Measurements from ENCODE around the gene KCTD7. TPM values are rescaled to one million over a fixed set of nuclear protein-coding genes. Genes with fewer than 3 reads are reported as not detected.
A peak's percentile ranks its signal among the peaks of the same experiment; 100 is the strongest.

Gene KCTD7
- total RNA-seq, 1 experiment from 2014 or later = 28.0 TPM

DNA sequence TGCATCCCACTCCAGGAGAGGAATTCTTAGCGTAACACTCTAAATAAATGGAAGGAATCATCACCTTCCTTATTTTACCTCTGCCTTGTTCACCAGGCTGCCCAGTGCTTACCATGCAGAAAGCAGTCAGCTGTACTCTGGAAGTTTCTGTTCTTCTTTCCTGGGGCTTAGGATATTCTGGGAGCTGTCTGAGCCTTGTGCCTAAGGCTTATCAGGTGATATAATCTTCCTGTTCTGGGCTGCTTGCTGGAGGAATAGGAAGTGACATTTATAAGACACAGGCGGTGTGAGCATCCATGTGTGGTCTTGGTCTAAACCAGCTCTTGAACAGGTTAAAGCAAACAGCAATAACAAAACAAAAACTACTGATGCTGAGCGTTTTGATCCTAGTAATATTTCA, 13.5 kb downstream of the KCTD7 start:
- Histone ChIP-seq H3K27ac (ENCODE audit: low read length) (no peak overlapping the region), H3K27me3 (ENCODE audit: control insufficient read depth, insufficient read depth, low read length) (no peaks in the 10 kb centered on the region), H3K9me3 (ENCODE audit: control insufficient read depth, insufficient read depth, low read depth, low read length) (no peaks in the 10 kb centered on the region), H3K4me1 (ENCODE audit: control insufficient read depth, insufficient read depth, low read length) (no peaks in the 10 kb centered on the region), H3K4me3 (ENCODE audit: low read depth in 2 of 2, low read length in 2 of 2) (no peak overlapping the region), H3K36me3 (ENCODE audit: control insufficient read depth, insufficient read depth, low read length) (peaks cover 27% of the 10 kb centered on the region)
- POLR2A ChIA-PET = no interaction called here
- ATAC-seq (no peak), DNase-seq (ENCODE audit: low read depth, low spot score) (no peak)
- TF ChIP-seq SIN3A (IDR thresholded peaks at IDR 0.05; ENCODE audit: borderline replicate concordance, insufficient read depth, low read depth, low read length) (no peak), POLR2AphosphoS5 (IDR thresholded peaks at IDR 0.05; ENCODE audit: low read depth, low read length) (no peak), TCF7L2 (IDR thresholded peaks at IDR 0.05; ENCODE audit: low read depth, low read length) (no peak)
- TF ChIP-seq, protein P1, sequence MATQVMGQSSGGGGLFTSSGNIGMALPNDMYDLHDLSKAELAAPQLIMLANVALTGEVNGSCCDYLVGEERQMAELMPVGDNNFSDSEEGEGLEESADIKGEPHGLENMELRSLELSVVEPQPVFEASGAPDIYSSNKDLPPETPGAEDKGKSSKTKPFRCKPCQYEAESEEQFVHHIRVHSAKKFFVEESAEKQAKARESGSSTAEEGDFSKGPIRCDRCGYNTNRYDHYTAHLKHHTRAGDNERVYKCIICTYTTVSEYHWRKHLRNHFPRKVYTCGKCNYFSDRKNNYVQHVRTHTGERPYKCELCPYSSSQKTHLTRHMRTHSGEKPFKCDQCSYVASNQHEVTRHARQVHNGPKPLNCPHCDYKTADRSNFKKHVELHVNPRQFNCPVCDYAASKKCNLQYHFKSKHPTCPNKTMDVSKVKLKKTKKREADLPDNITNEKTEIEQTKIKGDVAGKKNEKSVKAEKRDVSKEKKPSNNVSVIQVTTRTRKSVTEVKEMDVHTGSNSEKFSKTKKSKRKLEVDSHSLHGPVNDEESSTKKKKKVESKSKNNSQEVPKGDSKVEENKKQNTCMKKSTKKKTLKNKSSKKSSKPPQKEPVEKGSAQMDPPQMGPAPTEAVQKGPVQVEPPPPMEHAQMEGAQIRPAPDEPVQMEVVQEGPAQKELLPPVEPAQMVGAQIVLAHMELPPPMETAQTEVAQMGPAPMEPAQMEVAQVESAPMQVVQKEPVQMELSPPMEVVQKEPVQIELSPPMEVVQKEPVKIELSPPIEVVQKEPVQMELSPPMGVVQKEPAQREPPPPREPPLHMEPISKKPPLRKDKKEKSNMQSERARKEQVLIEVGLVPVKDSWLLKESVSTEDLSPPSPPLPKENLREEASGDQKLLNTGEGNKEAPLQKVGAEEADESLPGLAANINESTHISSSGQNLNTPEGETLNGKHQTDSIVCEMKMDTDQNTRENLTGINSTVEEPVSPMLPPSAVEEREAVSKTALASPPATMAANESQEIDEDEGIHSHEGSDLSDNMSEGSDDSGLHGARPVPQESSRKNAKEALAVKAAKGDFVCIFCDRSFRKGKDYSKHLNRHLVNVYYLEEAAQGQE (IDR thresholded peaks at IDR 0.05; ENCODE audit: insufficient read depth in 1 of 2, low read depth in 2 of 2, low read length in 1 of 2) = no peak
- TF ChIP-seq, protein P2, sequence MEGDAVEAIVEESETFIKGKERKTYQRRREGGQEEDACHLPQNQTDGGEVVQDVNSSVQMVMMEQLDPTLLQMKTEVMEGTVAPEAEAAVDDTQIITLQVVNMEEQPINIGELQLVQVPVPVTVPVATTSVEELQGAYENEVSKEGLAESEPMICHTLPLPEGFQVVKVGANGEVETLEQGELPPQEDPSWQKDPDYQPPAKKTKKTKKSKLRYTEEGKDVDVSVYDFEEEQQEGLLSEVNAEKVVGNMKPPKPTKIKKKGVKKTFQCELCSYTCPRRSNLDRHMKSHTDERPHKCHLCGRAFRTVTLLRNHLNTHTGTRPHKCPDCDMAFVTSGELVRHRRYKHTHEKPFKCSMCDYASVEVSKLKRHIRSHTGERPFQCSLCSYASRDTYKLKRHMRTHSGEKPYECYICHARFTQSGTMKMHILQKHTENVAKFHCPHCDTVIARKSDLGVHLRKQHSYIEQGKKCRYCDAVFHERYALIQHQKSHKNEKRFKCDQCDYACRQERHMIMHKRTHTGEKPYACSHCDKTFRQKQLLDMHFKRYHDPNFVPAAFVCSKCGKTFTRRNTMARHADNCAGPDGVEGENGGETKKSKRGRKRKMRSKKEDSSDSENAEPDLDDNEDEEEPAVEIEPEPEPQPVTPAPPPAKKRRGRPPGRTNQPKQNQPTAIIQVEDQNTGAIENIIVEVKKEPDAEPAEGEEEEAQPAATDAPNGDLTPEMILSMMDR (IDR thresholded peaks at IDR 0.05) = no peak
- TSS peak; percentile 47 for BruUV-seq (replicated peaks)
- in situ Hi-C loops (cut with HindIII; ENCODE audit: low pct_unique_long_range_greater_than_20kb, low sequenced_read_pairs) = no loop called here
- CTCF ChIA-PET = no interaction called here
- intact Hi-C loops (cut with micrococcal nuclease; ENCODE audit: unreplicated experiment) = no loop called here

GRCh38 chr7:66642932-66643331, 14.3 kb downstream of the KCTD7 start:
- no peaks in the 10 kb centered on the region for H3K27me3 ChIP-seq (ENCODE audit: control insufficient read depth, insufficient read depth, low read length)
- TF ChIP-seq SIN3A (IDR thresholded peaks at IDR 0.05; ENCODE audit: borderline replicate concordance, insufficient read depth, low read depth, low read length) = no peak
- TF ChIP-seq TCF7L2 (IDR thresholded peaks at IDR 0.05; ENCODE audit: low read depth, low read length) = no peak
- TF ChIP-seq, protein P2 (IDR thresholded peaks at IDR 0.05) = no peak
- TF ChIP-seq POLR2AphosphoS5 (IDR thresholded peaks at IDR 0.05; ENCODE audit: low read depth, low read length) = no peak
- TF ChIP-seq, protein P1 (IDR thresholded peaks at IDR 0.05; ENCODE audit: insufficient read depth in 1 of 2, low read depth in 2 of 2, low read length in 1 of 2) = no peak
- intact Hi-C loops (cut with micrococcal nuclease; ENCODE audit: unreplicated experiment) = no loop called here
- no peak for ATAC-seq
- H3K4me1 ChIP-seq (ENCODE audit: control insufficient read depth, insufficient read depth, low read length) = no peaks in the 10 kb centered on the region
- no peak overlapping the region for H3K4me3 ChIP-seq (ENCODE audit: low read depth in 2 of 2, low read length in 2 of 2)
- POLR2A ChIA-PET = no interaction called here
- DNase-seq (ENCODE audit: low read depth, low spot score) = no peak
- in situ Hi-C loops (cut with HindIII; ENCODE audit: low pct_unique_long_range_greater_than_20kb, low sequenced_read_pairs) = no loop called here
- H3K36me3 ChIP-seq (ENCODE audit: control insufficient read depth, insufficient read depth, low read length) = peaks cover 21% of the 10 kb centered on the region
- CTCF ChIA-PET = no interaction called here
- no peaks in the 10 kb centered on the region for H3K9me3 ChIP-seq (ENCODE audit: control insufficient read depth, insufficient read depth, low read depth, low read length)
- BruUV-seq (replicated peaks) = no TSS peak
- H3K27ac ChIP-seq (ENCODE audit: low read length) = no peak overlapping the region

Data from Panc1 (cell line).